HCT116 (cell line): ENCODE measurements around the gene CFAP45. TPM values are rescaled to one million over a fixed set of nuclear protein-coding genes. Genes with fewer than 3 reads are reported as not detected.

ENCODE experiments used
- ATAC-seq: fragments of 200-7000 bp; cut with Tn5 transposase; 2 replicates; pipeline ENCODE4 v1.9.1; 2020; ENCODE audit warnings: mild to moderate bottlenecking, moderate library complexity
- BruUV-seq: library from RNA; stranded (reverse); fragments of 400-500 nt; replicated peaks from 2 replicates; lab custom pipeline; 2021; lab: Mats Ljungman, UMichigan
- CTCF ChIA-PET: fragments of 300-600 bp; sonication (Branson Sonifier 250); formaldehyde crosslinking; loops from one replicate; lab custom pipeline; 2021; ENCODE audit warnings: antibody characterized with exemption; lab: Charles Lee
- POLR2A ChIA-PET: fragments of 300-600, 350-600 bp; sonication (Branson Sonifier 250); formaldehyde crosslinking; loops from one replicate; lab custom pipeline; 2021; ENCODE audit warnings: antibody characterized with exemption; lab: Charles Lee
- RAD21 ChIA-PET, 2 experiments: fragments of 300-600 bp; sonication (Branson Sonifier 250); formaldehyde crosslinking; loops; one replicate each; lab custom pipeline; 2023; ENCODE audit warnings: low total read pairs in 2 of 2; ENCODE audit not compliant: uncharacterized antibody in 2 of 2, unreplicated experiment in 2 of 2, low non-redundant PET in 1 of 2; lab: Charles Lee
- DNase-seq: peaks from one replicate; pipeline ENCODE4 v3.0.0-alpha.2; 2010; ENCODE audit warnings: low read depth, low spot score
- H2AFZ ChIP-seq: fragments of 200-600 bp; shearing (Covaris generic), sonication (generic); 2 replicates; pipeline ENCODE4 v1.6.1; 2017; ENCODE audit warnings: low read depth, mixed run types, mixed read lengths, antibody characterized with exemption, low read length; ENCODE audit not compliant: poor library complexity, severe bottlenecking
- H3K27ac ChIP-seq: 2 replicates; pipeline ENCODE4 v1.5.1; 2012; ENCODE audit warnings: low read depth, low read length
- H3K27me3 ChIP-seq: fragments of 200-600 bp; sonication (generic); 2 replicates; pipeline ENCODE4 v1.6.1; 2016; ENCODE audit warnings: mixed run types, low read length, mixed read lengths; ENCODE audit not compliant: insufficient read depth
- H3K36me3 ChIP-seq, 2 experiments: fragments of 200-500 bp in 1 of 2; fragments of 200-600 bp in 1 of 2; sonication (Bioruptor generic) in 1 of 2; sonication (generic) in 1 of 2; 2 replicates each; pipeline versions ENCODE4 v1.5.1 to v1.6.1; 2014 to 2016; ENCODE audit warnings: low read length in 2 of 2, inconsistent platforms in 1 of 2, mixed read lengths in 1 of 2, mixed run types in 1 of 2; ENCODE audit not compliant: insufficient read depth in 2 of 2, control insufficient read depth in 1 of 2
- H3K4me1 ChIP-seq, 2 experiments: fragments of 200-600 bp in 1 of 2; sonication (generic) in 1 of 2; 2 replicates each; pipeline versions ENCODE4 v1.5.1 to v1.6.1; 2012 to 2017; ENCODE audit warnings: low read length in 2 of 2, inconsistent platforms in 1 of 2, mild to moderate bottlenecking in 1 of 2, mixed read lengths in 1 of 2, mixed run types in 1 of 2, moderate library complexity in 1 of 2; ENCODE audit not compliant: insufficient read depth in 2 of 2, control insufficient read depth in 1 of 2
- H3K4me2 ChIP-seq: fragments of 200-600 bp; sonication (generic); 2 replicates; pipeline ENCODE4 v1.6.1; 2017; ENCODE audit warnings: mixed run types, low read length, mixed read lengths
- H3K4me3 ChIP-seq, 2 experiments: fragments of 200-600 bp in 1 of 2; sonication (generic) in 1 of 2; replicated peaks in 1 of 2; 2 replicates each; pipeline ENCODE4 v1.5.1; 2011 to 2016; ENCODE audit warnings: low read length in 2 of 2, control low read depth in 1 of 2, low read depth in 1 of 2, mild to moderate bottlenecking in 1 of 2, mixed read lengths in 1 of 2, mixed run types in 1 of 2
- H3K79me2 ChIP-seq: fragments of 200-600 bp; sonication (generic); 2 replicates; pipeline ENCODE4 v1.6.1; 2017; ENCODE audit warnings: mild to moderate bottlenecking, mixed run types, low read length, moderate library complexity, mixed read lengths; ENCODE audit not compliant: insufficient read depth
- H3K9ac ChIP-seq: fragments of 200-600 bp; sonication (generic); 2 replicates; pipeline ENCODE4 v1.6.1; 2016; ENCODE audit warnings: low read length, mixed read lengths
- H3K9me2 ChIP-seq: fragments of 200-600 bp; sonication (generic), shearing (Covaris generic); 2 replicates; pipeline ENCODE4 v1.6.1; 2017; ENCODE audit warnings: mixed run types, mild to moderate bottlenecking, moderate library complexity; ENCODE audit not compliant: insufficient read depth
- H3K9me3 ChIP-seq, 2 experiments: fragments of 200-500 bp in 1 of 2; fragments of 200-600 bp in 1 of 2; sonication (Bioruptor generic) in 1 of 2; sonication (generic) in 1 of 2; 2 replicates each; pipeline ENCODE4 v1.6.1; 2014 to 2017; ENCODE audit warnings: low read length in 2 of 2, mixed read lengths in 2 of 2, inconsistent platforms in 1 of 2, low read depth in 1 of 2, mild to moderate bottlenecking in 1 of 2, mixed run types in 1 of 2, moderate library complexity in 1 of 2; ENCODE audit not compliant: control insufficient read depth in 1 of 2, insufficient read depth in 1 of 2
- H4K20me1 ChIP-seq: fragments of 200-600 bp; sonication (generic), shearing (Covaris generic); 2 replicates; pipeline ENCODE4 v1.6.1; 2017; ENCODE audit warnings: mixed run types, mild to moderate bottlenecking, moderate library complexity; ENCODE audit not compliant: insufficient read depth
- CBX3 ChIP-seq: IDR thresholded peaks from 2 replicates; pipeline ENCODE4 v1.6.1; 2012; ENCODE audit warnings: low read depth
- CEBPB ChIP-seq: IDR thresholded peaks from 2 replicates; pipeline ENCODE4 v1.6.1; 2012; ENCODE audit warnings: low read depth
- ELF1 ChIP-seq: IDR thresholded peaks from 2 replicates; pipeline ENCODE4 v1.6.1; 2012; ENCODE audit warnings: low read depth, borderline replicate concordance
- EZH2phosphoT487 ChIP-seq: fragments of 200-600 bp; IDR thresholded peaks from 2 replicates; pipeline ENCODE4 v1.6.1; 2018; ENCODE audit warnings: antibody characterized with exemption, borderline replicate concordance
- JUND ChIP-seq: IDR thresholded peaks from 2 replicates; pipeline ENCODE4 v1.6.1; 2012
- POLR2A ChIP-seq: IDR thresholded peaks from 2 replicates; pipeline ENCODE4 v1.7.0; 2011; ENCODE audit warnings: borderline replicate concordance; ENCODE audit not compliant: insufficient read depth, insufficient read length; ENCODE audit errors: extremely low read depth
- POLR2AphosphoS5 ChIP-seq: IDR thresholded peaks from 2 replicates; pipeline ENCODE4 v1.6.1; 2011; ENCODE audit warnings: mild to moderate bottlenecking, low read depth, low read length, moderate library complexity
- RAD21 ChIP-seq: IDR thresholded peaks from 2 replicates; pipeline ENCODE4 v1.6.1; 2012; ENCODE audit warnings: low read depth, mild to moderate bottlenecking
- SRF ChIP-seq: IDR thresholded peaks from 2 replicates; pipeline ENCODE4 v1.6.1; 2012; ENCODE audit warnings: low read depth
- YY1 ChIP-seq: IDR thresholded peaks from 2 replicates; pipeline ENCODE4 v1.6.1; 2011; ENCODE audit warnings: low read length, low read depth, moderate library complexity, mild to moderate bottlenecking; ENCODE audit not compliant: insufficient replicate concordance; ENCODE audit errors: extremely low read depth
- ZFX ChIP-seq: fragments of 450-650 bp; IDR thresholded peaks from 2 replicates; pipeline ENCODE4 v1.6.1; 2017
- intact Hi-C: fragments of 100-400 bp; cut with micrococcal nuclease; formaldehyde crosslinking; loops from 2 replicates; pipeline ENCODE4 v1.10.0; 2022
- total RNA-seq: library from RNA; stranded (reverse); gene quantifications from one replicate; pipeline ENCODE4 v1.2.1, GENCODE V29; 2021; ENCODE audit not compliant: unreplicated experiment
- TF ChIP-seq, protein P1 (sequence below): IDR thresholded peaks from 2 replicates; pipeline ENCODE4 v1.6.1; 2012
- TF ChIP-seq, protein P2 (sequence below): IDR thresholded peaks from 2 replicates; pipeline ENCODE4 v1.6.1; 2012; ENCODE audit warnings: low read depth
- TF ChIP-seq, protein P3 (sequence below): IDR thresholded peaks from 2 replicates; pipeline ENCODE4 v1.6.1; 2011; ENCODE audit warnings: mild to moderate bottlenecking, low read length, moderate library complexity; ENCODE audit not compliant: insufficient replicate concordance; ENCODE audit errors: extremely low read depth

Gene CFAP45
- total RNA-seq, 1 experiment from 2014 or later, result 0.59 TPM

DNA sequence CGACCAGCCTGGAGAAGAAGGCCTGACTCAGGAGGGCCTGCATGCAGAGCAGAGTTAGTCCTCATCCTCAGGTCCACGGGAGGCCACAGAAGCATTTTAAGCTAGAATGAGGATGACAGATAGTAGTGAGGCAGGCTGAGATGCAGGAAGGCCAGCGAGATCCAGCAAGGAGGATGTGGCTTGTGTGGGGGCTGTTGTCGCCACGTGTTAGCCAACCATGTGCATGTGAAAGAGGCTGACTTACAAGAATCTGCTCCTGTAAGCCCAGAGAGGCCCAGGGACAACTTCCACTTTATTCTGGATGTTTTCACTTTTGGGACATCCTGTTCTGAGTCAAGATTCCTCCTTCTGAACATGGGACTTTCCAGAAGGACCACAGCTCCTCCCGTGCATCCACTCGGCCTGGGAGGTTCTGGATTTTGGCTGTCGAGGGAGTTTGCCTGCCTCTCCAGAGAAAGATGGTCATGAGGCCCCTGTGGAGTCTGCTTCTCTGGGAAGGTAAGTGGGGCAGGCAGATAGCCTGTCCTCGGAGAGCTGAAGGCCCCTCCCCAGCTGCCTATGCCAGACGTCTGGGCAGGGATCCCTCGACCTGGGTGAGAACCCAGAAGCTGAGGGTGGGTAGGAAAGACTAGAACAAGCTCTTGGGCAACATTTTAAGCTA, 73.4 kb downstream of the CFAP45 start, which contains the start of gene SLAMF8:
Gene SLAMF8 (plus strand): TSS at position 433 of the 661 bp plus-strand sequence. CDS start 26 bp downstream, at position 459.
- H3K27me3 ChIP-seq, result peaks cover 21% of the 10 kb centered on the region; the same call in 1 of the 2 replicates
- no peaks in the 10 kb centered on the region for H3K9me3 ChIP-seq
- intact Hi-C loops, result no loop called here
- CTCF ChIA-PET, result interaction anchor here (4.4 kb wide), 1 partner anchor 28 kb away, joined by 20 read pairs; no protein-coding TSS in a partner anchor
- H3K27ac ChIP-seq, result no peak within 1 kb of the TSS
- no TSS peak for BruUV-seq
- no peaks in the 10 kb centered on the region for H3K36me3 ChIP-seq
- H3K9ac ChIP-seq, result no peak within 1 kb of the TSS
- H3K4me2 ChIP-seq, result no peak within 1 kb of the TSS
- ATAC-seq, result no peak
- H2AFZ ChIP-seq, result no peak within 1 kb of the TSS
- RAD21 ChIA-PET, result no interaction called here
- peaks cover 0 to 7% of the 10 kb centered on the region in 2 experiments; a peak in 1 of 4 replicates for H3K4me1 ChIP-seq
- TF ChIP-seq JUND (no peak), POLR2AphosphoS5 (no peak), CEBPB (no peak), CBX3 (no peak), RAD21 (no peak)
- TF ChIP-seq, protein P1, sequence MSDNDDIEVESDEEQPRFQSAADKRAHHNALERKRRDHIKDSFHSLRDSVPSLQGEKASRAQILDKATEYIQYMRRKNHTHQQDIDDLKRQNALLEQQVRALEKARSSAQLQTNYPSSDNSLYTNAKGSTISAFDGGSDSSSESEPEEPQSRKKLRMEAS, result no peak
- no peak for DNase-seq
- H4K20me1 ChIP-seq, result no peaks in the 10 kb centered on the region
- POLR2A ChIA-PET, result no interaction called here
- no peaks in the 10 kb centered on the region for H3K9me2 ChIP-seq
- no peak within 1 kb of the TSS for H3K4me3 ChIP-seq
- no peaks in the 10 kb centered on the region for H3K79me2 ChIP-seq

DNA sequence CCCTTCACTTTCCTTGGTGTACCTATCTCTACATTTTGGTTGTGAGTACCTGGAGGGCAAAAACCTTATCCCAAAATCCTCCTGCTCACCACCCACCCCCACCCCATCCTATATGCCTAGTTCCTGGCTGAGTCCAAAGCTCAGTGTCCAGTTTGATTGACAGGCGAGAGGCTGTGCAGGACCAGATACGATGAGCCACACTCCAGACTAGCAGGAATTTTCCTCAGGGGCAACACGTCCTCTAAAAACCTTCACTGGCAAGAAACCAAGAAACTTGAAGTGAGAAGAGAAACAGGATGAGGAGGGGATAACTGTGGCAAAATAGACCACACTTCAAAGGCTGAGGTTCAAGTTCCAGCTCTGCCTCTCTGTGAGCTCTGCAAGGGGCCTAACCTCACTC, 74.4 kb downstream of the CFAP45 start:
- Histone ChIP-seq H4K20me1 (no peaks in the 10 kb centered on the region), H3K27ac (no peak overlapping the region), H3K4me2 (no peak overlapping the region), H3K36me3 (no peaks in the 10 kb centered on the region), H3K4me3 (no peak overlapping the region), H3K27me3 (peaks cover 21% of the 10 kb centered on the region; the same call in 1 of the 2 replicates), H3K9me3 (no peaks in the 10 kb centered on the region), H3K4me1 (peaks cover 0 to 7% of the 10 kb centered on the region in 2 experiments; a peak in 1 of 4 replicates), H3K9me2 (no peaks in the 10 kb centered on the region), H3K79me2 (no peaks in the 10 kb centered on the region), H3K9ac (no peak overlapping the region), H2AFZ (no peak overlapping the region)
- ChIA-PET CTCF (no interaction called here), POLR2A (no interaction called here), RAD21 (interaction anchor here in 1 of 2 experiments (0.8 kb wide), 1 partner anchor 11 kb away, joined by 6 read pairs; no protein-coding TSS in a partner anchor)
- BruUV-seq, result no TSS peak
- DNase-seq, result no peak
- ATAC-seq, result no peak
- intact Hi-C loops, result no loop called here
- TF ChIP-seq EZH2phosphoT487, result no peak
- TF ChIP-seq, protein P2, sequence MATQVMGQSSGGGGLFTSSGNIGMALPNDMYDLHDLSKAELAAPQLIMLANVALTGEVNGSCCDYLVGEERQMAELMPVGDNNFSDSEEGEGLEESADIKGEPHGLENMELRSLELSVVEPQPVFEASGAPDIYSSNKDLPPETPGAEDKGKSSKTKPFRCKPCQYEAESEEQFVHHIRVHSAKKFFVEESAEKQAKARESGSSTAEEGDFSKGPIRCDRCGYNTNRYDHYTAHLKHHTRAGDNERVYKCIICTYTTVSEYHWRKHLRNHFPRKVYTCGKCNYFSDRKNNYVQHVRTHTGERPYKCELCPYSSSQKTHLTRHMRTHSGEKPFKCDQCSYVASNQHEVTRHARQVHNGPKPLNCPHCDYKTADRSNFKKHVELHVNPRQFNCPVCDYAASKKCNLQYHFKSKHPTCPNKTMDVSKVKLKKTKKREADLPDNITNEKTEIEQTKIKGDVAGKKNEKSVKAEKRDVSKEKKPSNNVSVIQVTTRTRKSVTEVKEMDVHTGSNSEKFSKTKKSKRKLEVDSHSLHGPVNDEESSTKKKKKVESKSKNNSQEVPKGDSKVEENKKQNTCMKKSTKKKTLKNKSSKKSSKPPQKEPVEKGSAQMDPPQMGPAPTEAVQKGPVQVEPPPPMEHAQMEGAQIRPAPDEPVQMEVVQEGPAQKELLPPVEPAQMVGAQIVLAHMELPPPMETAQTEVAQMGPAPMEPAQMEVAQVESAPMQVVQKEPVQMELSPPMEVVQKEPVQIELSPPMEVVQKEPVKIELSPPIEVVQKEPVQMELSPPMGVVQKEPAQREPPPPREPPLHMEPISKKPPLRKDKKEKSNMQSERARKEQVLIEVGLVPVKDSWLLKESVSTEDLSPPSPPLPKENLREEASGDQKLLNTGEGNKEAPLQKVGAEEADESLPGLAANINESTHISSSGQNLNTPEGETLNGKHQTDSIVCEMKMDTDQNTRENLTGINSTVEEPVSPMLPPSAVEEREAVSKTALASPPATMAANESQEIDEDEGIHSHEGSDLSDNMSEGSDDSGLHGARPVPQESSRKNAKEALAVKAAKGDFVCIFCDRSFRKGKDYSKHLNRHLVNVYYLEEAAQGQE, result no peak
- no peak for TF ChIP-seq ZFX
- TF ChIP-seq JUND, result no peak
- TF ChIP-seq YY1, result no peak
- TF ChIP-seq ELF1, result no peak
- TF ChIP-seq SRF, result no peak
- TF ChIP-seq RAD21, result no peak
- TF ChIP-seq, protein P3, sequence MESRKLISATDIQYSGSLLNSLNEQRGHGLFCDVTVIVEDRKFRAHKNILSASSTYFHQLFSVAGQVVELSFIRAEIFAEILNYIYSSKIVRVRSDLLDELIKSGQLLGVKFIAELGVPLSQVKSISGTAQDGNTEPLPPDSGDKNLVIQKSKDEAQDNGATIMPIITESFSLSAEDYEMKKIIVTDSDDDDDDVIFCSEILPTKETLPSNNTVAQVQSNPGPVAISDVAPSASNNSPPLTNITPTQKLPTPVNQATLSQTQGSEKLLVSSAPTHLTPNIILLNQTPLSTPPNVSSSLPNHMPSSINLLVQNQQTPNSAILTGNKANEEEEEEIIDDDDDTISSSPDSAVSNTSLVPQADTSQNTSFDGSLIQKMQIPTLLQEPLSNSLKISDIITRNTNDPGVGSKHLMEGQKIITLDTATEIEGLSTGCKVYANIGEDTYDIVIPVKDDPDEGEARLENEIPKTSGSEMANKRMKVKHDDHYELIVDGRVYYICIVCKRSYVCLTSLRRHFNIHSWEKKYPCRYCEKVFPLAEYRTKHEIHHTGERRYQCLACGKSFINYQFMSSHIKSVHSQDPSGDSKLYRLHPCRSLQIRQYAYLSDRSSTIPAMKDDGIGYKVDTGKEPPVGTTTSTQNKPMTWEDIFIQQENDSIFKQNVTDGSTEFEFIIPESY, result no peak
- no peak for TF ChIP-seq POLR2A
- no peak for TF ChIP-seq POLR2AphosphoS5
